GM18873 (cell line): Measurements from ENCODE around the gene PACS2.

Source experiments
- ATAC-seq: cut with Tn5 transposase; IDR thresholded peaks from one replicate; pipeline ENCODE4 v1.9.1; 2021; ENCODE audit warnings: mild to moderate bottlenecking, moderate library complexity, moderate number of reproducible peaks; ENCODE audit not compliant: unreplicated experiment, low FRiP score

PACS2 gene

GRCh38 chr14:105365681-105366080, 51.1 kb downstream of the PACS2 start:
- ATAC-seq: no peak

DNA sequence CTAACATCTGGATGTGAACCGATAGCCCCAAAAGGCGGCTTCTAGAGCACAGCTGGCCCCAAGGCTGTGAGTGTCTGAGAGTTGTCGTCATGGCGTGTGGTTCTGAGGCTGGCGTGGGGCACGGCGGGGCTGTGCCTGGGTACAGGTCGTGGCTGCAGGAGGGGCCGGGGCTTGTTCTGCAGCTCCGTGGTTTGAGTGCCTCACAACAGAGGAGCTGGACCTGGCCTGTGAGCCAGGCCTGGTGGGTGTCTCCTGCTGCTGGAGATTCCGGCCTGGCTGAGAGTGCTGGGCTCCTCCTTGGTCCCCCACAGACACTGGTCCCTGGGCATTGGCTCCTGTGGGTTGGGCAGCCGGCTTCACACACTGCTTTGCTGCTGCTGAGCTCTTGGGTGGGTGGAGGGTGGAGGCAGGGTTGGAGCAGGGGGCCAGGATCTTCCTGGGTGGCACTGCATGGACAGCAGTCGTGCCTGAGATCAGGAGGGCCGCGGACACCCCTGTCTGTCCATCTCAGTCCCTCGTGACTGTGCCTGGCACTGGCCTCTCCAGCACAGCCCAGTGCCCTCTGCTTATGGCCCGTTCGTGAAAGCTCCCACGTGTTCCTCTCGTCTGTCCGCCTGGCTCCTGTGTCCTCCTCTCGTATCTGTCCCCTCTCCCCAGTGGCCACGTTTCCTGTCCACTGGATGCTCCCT, 52.0 kb downstream of the PACS2 start:
- no peak for ATAC-seq

DNA sequence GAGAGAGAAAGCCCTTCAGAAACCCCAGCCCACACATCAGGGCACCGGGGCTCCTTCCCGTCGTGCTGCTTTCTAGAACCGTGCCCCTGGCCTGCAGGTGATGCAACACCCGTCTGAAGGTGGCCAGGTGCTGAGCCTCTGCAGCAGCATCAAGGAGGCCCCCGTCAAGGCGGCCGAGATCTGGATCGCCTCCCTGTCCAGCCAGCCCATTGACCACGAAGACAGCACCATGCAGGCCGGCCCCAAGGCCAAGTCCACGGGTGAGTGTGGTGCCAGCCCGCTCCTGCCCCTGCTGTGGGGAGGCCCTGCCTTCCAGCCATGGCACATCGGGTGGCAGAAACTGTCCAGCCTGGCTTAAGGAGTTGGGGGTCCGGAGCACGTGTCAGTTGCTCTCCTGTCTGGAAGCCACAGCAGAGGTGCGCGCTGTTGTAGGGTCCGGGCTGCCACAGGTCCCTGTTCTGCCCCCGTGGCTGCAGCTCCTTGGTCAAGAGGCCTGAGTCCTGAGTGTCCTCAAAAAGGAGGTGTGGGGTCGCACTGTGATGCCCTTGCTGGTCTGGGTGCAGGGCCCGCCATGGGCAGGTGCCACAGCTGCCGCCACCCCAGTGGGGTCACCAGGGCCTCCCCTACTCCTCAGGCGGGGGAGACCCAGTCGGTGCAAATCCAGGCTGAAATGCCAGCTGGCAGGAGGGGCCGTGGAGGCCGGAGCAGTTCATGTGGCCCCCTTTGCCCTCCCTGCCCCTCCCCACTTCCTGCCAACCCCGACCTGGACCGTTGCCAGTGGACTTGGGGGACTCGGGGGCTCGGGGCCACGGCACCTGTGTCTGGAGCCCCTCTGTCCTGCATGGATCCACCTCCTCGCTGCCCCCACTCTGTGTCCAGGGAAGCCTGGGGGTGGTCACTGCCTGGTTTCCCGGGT, 52.8 kb downstream of the PACS2 start:
- no peak for ATAC-seq

GRCh38 chr14:105368032-105368417, 53.5 kb downstream of the PACS2 start:
- ATAC-seq: no peak

DNA sequence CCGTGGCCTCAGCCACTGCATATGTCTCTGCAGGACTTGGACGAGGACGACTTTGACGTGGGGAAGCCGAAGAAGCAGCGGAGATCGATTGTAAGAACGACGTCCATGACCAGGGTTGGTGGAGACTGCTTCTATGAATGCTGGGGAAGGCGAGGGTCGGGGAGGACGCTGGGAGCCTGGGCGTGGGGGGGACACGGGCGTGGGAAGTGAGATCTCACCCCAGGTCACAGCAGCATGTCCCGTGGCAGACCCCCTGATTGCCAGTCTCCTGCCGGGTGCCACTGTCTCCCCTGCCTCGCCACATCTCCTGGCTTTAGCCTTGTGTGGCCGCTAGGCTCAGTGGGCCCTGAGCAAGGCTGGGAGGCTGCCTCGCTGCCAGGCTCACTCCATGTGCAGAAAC, 53.9 kb downstream of the PACS2 start:
- no peak for ATAC-seq

DNA sequence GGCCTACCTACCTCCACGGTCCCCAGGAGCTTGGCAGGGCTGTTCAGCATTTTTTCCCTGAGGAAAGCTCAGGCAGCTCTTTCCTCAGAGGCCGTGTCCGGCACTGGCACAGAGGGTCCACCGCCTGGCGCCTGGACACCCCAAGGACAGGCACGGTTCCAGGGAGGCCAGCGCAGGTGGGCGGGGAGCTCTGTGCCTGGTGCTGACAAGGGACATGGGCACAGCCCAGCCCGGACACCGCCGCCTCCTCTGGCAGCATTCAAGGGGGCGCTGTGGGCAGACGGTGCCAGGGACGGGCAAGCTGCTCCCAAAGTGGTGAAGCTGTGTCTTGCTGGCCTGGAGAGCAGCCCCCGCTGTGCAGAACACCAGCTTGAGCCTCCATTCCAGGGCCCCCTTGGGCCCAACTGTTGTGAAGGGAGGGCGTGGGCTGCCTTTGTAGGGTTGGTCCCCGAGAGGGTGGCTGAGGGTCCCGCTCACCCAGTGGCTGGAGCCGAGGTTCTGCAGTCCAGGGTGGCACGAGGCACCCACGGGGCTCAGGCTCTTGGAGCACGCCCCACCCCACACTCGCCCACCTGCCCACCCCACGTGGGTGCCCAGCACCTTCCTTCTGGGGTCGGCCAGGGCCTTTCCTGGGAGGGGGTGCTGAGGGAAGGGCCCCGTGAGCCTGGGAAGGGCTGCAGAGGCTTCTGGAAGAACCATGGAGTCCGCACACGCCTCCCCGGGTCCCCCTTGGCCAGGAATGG, 54.5 kb downstream of the PACS2 start:
- no peak for ATAC-seq

- no peak for ATAC-seq
These were observed 55.1 kb downstream of the PACS2 start for GRCh38 chr14:105369653-105370040.

- no peak for ATAC-seq
These were observed 59.8 kb downstream of the PACS2 start for GRCh38 chr14:105374389-105374788.

DNA sequence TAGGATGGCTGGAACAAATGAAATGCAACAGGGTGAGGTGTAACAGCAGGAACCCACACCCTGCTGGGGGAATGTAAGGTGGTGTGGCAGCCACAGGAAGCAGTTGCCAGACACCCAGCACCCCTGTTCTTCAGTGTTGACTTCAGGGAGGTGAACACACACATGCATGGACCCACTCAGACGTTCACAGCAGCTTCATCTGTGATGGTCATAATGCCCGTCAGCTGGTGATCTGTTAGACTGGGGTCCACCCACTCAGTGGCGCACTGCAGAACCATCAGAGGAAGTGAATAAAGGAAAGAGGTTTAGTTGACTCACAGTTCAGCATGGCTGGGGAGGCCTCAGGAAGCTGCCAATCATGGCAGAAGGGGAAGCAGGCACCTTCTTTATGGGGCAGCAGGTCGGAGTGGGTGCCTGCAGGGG, 61.1 kb downstream of the PACS2 start:
- ATAC-seq: no peak

GRCh38 chr14:105376521-105377440, 62.2 kb downstream of the PACS2 start:
- no peak for ATAC-seq

DNA sequence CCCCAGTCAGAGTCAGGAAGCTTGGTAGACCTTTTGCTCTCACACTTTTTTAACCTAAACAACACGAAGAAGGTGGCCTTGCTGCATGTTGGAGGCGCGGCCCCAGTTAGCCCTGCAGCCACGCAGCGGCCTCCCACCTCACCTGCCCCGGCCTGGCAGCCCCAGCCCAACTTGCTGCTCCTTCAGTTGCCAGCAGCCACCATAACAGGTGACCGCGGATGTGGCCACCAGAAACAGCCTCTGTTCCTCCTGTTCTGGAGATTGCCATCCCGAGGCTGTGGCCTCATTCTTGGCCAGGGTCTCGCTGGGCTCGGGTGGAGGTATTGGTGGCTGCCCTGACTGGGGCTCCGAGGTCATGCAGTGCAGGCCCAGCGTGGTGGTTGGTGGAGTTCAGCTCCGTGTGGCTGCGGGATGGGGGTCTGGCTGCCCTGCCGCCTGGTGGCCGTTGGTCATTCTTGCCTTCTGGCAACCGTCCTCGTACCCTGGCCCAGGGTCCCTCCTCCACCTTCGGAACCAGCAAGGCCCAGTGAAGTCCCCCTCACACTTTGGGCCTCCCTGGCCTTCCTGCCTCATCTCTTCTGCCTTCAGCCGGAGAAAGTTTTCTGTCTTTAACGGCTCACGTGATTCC, 63.1 kb downstream of the PACS2 start:
- ATAC-seq: no peak

DNA sequence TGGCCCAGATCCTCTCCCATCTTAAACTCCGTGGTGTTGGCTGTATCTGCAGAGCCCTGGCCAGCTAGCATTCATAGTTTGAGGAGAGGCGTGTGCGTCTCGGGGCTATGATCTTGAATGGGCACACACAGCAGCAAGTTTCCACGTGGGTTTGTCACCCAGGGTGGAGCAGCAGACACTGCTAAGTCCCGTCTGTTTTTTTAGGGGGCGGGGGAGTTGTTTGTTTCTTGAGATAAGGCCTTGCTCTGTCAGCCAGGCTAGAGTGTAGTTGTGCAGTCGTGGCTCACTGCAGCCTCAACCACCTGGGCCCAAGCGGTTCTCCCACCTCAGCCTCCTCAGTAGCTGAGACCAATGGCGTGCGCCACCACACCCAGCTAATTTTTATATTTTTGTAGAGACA, 63.7 kb downstream of the PACS2 start:
- ATAC-seq: no peak

- no peak for ATAC-seq
These were observed 64.5 kb downstream of the PACS2 start for GRCh38 chr14:105378873-105379685.

GRCh38 chr14:105379946-105380345, 65.4 kb downstream of the PACS2 start:
- ATAC-seq: no peak

- ATAC-seq: no peak
These were observed 66.2 kb downstream of the PACS2 start for GRCh38 chr14:105380756-105381155.

GRCh38 chr14:105381446-105382342, 67.1 kb downstream of the PACS2 start:
- no peak for ATAC-seq

- ATAC-seq: no peak
These were observed 68.0 kb downstream of the PACS2 start for GRCh38 chr14:105382343-105383082.
